GM19043 (cell line): ENCODE data around the gene NUMA1.
A peak's percentile ranks its signal among the peaks of the same experiment; 100 is the strongest.

Source experiments
- ATAC-seq: cut with Tn5 transposase; IDR thresholded peaks from one replicate; pipeline ENCODE4 v1.9.1; 2021; ENCODE audit warnings: low read depth; ENCODE audit not compliant: unreplicated experiment

The NUMA1 gene

DNA sequence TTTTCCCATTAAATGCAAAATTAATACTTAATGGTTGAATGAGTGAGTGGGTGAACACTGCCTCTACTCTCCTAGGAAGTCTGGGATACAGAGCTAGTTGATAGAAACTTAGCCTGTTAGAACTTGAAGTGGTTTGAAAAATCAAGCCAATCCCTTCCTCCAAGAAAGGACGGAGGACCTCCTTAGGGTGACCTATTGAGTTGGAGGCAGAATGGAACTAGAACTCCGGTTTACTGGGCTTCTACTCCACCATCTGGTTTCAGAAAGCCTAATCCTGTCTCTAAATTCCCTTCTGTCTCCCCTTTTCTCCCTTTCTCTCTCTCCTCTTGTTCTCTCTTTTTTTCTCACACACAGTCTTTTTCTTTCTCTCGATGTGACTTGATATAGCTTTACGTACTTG, 101.2 kb downstream of the NUMA1 start:
- no peak for ATAC-seq

DNA sequence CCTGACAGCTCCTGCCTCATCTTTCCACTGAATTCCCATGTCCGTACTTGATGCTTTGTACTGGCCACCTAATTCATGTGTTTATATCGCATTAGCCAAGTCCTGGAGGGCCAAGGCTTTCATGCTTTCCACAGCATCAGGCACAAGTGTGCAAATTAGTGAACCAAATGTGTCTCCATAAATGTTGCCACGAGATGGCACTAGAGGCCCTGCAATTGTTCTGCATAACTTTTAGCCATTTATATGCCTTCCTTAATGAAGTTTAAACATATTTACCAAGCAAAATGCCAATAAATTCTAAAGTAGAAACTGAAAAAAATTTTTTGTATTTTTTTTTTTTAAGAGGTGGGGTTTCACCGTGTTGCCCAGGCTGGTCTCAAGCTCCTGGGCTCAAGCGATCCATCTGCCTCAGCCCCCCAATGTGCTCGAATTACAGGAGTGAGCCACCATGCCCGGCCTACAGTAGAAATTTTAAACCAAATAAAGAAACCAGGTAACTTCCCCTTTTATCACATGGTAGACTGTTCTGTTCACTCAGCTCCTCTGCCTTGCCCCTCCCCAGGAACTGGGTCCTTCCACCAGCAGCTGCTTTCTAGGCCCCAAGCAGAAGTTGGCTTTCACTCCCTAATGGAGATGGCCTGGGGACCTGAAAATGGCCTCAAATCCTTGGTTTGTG, 102.5 kb downstream of the NUMA1 start:
- no peak for ATAC-seq

DNA sequence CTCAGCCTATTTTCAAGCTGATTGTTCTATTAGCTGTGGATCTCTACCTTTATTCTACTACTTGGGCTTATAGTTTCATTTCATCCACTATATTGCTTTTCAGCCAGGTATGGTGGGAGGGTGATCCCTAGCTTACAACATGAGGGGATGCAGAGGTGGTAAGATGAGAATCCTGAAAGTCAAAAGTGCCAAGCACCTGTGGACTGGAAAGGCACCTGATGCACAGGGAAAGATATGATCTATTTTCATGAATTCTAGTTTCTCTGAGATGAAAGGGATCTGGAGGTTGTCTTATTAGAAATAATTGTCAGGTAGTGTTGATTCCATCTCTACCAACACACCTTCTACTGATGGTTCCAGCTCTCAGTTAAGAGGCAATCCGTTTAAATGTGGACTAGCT, 103.3 kb downstream of the NUMA1 start:
- ATAC-seq: no peak

DNA sequence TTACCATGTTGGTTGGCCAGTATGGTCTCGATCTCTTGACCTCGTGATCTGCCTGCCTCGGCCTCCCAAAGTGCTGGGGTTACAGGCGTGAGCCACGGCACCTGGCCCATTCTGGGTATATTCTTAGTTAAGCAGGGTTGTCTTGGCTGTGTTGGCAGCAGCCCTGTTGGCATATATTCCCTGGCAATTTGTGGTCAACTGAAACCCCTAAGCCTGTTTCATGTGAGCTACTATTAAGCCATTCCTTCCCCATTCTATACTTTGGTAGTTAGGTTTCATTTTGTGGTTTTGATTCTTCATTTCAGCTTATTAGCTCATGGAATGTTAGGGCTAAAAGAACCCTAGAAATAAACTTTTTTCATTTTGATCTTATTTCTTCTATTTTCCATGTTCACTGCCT, 103.8 kb downstream of the NUMA1 start:
- no peak for ATAC-seq

DNA sequence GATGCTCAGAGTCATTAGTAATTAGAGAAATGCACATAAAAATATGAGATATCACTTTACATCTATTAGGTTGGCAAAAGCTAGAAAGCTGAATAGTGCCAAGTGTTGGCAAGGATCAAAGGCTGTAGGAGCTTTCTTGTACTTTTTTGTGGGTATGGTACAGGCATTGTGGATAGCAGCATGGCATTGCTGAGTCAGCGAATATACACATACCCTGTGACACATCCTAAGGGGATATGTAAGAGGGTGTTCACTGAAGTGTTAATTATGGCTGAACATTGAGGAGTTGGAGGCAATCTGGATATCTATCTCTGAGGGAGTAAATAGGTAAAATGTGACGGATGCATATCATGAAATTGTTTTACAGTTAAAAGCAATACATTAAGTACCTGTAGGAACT, 108.7 kb downstream of the NUMA1 start:
- ATAC-seq: no peak

DNA sequence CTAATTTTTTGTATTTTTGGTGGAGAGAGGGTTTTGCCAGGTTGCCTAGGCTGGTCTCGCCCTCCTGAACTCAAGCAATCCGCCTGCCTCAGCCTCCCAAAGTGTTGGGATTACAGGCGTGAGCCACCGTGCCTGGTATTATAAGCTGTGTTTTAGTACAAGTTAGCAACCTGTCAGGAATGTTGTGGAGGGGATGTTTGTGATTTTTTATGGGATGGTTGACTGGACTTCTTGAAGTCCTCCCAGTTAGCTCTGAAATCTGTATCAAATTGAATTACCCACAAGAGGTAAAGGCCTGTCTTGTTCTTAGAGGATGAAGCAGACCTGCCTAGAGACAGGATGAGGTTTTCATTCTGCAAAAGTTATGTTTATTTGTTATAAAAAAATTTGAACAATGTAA, 115.7 kb downstream of the NUMA1 start:
- no peak for ATAC-seq

DNA sequence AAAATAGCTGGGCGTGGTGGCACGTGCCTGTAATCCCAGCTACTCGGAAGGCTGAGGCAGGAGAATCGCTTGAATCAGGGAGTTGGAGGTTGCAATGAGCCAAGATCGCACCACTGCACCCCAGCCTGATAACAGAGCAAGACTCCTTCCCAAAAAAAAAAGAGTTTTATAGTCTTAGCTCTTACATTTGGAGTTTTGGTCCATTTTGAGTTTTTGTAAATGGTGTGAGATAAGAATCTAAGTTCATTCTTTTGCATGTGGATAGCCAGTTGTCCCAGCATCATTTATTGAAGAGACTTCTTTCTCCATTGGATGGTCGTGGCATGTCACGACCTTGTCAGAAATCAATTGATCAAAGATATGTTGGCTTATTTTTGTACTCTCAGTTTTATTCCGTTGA, 116.9 kb downstream of the NUMA1 start:
- ATAC-seq: no peak

DNA sequence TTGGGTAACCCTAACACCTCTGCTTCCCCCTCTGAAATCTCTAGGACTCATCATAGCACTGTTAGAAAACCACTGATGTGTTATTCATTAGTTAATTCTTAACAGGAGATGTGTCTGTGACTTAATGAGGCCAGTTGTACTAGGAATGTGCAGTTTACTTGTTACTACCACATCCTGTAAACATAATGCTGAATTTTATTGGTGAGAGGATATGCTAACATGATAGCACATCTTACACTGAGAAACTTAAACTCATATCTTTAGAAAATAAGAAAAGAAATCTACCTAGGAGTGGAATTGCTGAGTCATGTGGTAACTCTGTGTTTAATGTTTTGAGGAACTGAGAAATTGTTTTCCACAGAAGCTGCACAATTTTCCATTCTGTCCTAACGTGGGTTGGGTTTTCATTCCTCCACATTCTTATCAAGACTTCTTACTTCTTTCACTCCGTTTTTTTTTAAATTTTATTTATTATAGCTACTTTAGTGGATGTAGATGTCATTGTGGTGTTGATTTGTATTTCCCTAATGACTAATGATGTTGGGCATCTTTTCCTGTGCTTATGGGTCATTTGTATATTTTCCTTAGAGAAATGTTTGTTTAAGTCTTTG, 117.8 kb downstream of the NUMA1 start:
- peak; percentile 75 for ATAC-seq

DNA sequence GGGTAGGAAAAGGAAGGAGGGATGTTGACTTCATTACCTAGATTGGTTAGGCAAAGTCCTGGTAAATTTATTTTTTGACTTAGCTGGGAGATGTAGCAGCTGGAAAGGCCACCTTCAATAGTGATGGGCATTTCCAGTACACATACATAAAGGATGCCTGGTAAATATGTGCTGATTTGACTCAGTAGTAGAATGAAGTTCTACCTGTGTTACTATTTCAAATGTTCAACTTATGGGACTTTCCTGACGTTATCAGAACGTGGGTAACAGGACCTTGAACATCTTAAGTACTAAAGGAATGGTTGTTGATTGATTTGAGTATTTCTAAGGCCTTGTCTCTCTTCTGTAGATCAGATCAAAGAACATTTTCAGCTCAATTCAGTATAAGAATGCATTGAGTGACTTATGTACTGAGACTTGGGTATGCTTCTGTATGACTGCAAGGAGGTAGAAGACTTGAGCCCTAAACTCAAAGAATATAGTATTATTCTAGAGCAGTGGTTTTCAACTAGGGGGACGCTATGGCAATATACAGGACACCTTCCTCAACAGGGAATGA, 124.4 kb downstream of the NUMA1 start:
- ATAC-seq: no peak
